HCT116 (cell line): ENCODE measurements around the gene SPIB. TPM values are rescaled to one million over a fixed set of nuclear protein-coding genes. Genes with fewer than 3 reads are reported as not detected.

ENCODE experiments used
- ATAC-seq: fragments of 200-7000 bp; cut with Tn5 transposase; 2 replicates; pipeline ENCODE4 v1.9.1; 2020; ENCODE audit warnings: mild to moderate bottlenecking, moderate library complexity
- BruUV-seq: library from RNA; stranded (reverse); fragments of 400-500 nt; replicated peaks from 2 replicates; lab custom pipeline; 2021; lab: Mats Ljungman, UMichigan
- CTCF ChIA-PET: fragments of 300-600 bp; sonication (Branson Sonifier 250); formaldehyde crosslinking; loops from one replicate; lab custom pipeline; 2021; ENCODE audit warnings: antibody characterized with exemption; lab: Charles Lee
- POLR2A ChIA-PET: fragments of 300-600, 350-600 bp; sonication (Branson Sonifier 250); formaldehyde crosslinking; loops from one replicate; lab custom pipeline; 2021; ENCODE audit warnings: antibody characterized with exemption; lab: Charles Lee
- RAD21 ChIA-PET, 2 experiments: fragments of 300-600 bp; sonication (Branson Sonifier 250); formaldehyde crosslinking; loops; one replicate each; lab custom pipeline; 2023; ENCODE audit warnings: low total read pairs in 2 of 2; ENCODE audit not compliant: uncharacterized antibody in 2 of 2, unreplicated experiment in 2 of 2, low non-redundant PET in 1 of 2; lab: Charles Lee
- DNase-seq: peaks from one replicate; pipeline ENCODE4 v3.0.0-alpha.2; 2010; ENCODE audit warnings: low read depth, low spot score
- H2AFZ ChIP-seq: fragments of 200-600 bp; shearing (Covaris generic), sonication (generic); 2 replicates; pipeline ENCODE4 v1.6.1; 2017; ENCODE audit warnings: low read depth, mixed run types, mixed read lengths, antibody characterized with exemption, low read length; ENCODE audit not compliant: poor library complexity, severe bottlenecking
- H3K27ac ChIP-seq: 2 replicates; pipeline ENCODE4 v1.5.1; 2012; ENCODE audit warnings: low read depth, low read length
- H3K27me3 ChIP-seq: fragments of 200-600 bp; sonication (generic); 2 replicates; pipeline ENCODE4 v1.6.1; 2016; ENCODE audit warnings: mixed run types, low read length, mixed read lengths; ENCODE audit not compliant: insufficient read depth
- H3K36me3 ChIP-seq, 2 experiments: fragments of 200-500 bp in 1 of 2; fragments of 200-600 bp in 1 of 2; sonication (Bioruptor generic) in 1 of 2; sonication (generic) in 1 of 2; 2 replicates each; pipeline versions ENCODE4 v1.5.1 to v1.6.1; 2014 to 2016; ENCODE audit warnings: low read length in 2 of 2, inconsistent platforms in 1 of 2, mixed read lengths in 1 of 2, mixed run types in 1 of 2; ENCODE audit not compliant: insufficient read depth in 2 of 2, control insufficient read depth in 1 of 2
- H3K4me1 ChIP-seq, 2 experiments: fragments of 200-600 bp in 1 of 2; sonication (generic) in 1 of 2; 2 replicates each; pipeline versions ENCODE4 v1.5.1 to v1.6.1; 2012 to 2017; ENCODE audit warnings: low read length in 2 of 2, inconsistent platforms in 1 of 2, mild to moderate bottlenecking in 1 of 2, mixed read lengths in 1 of 2, mixed run types in 1 of 2, moderate library complexity in 1 of 2; ENCODE audit not compliant: insufficient read depth in 2 of 2, control insufficient read depth in 1 of 2
- H3K4me2 ChIP-seq: fragments of 200-600 bp; sonication (generic); 2 replicates; pipeline ENCODE4 v1.6.1; 2017; ENCODE audit warnings: mixed run types, low read length, mixed read lengths
- H3K4me3 ChIP-seq, 2 experiments: fragments of 200-600 bp in 1 of 2; sonication (generic) in 1 of 2; replicated peaks in 1 of 2; 2 replicates each; pipeline ENCODE4 v1.5.1; 2011 to 2016; ENCODE audit warnings: low read length in 2 of 2, control low read depth in 1 of 2, low read depth in 1 of 2, mild to moderate bottlenecking in 1 of 2, mixed read lengths in 1 of 2, mixed run types in 1 of 2
- H3K79me2 ChIP-seq: fragments of 200-600 bp; sonication (generic); 2 replicates; pipeline ENCODE4 v1.6.1; 2017; ENCODE audit warnings: mild to moderate bottlenecking, mixed run types, low read length, moderate library complexity, mixed read lengths; ENCODE audit not compliant: insufficient read depth
- H3K9ac ChIP-seq: fragments of 200-600 bp; sonication (generic); 2 replicates; pipeline ENCODE4 v1.6.1; 2016; ENCODE audit warnings: low read length, mixed read lengths
- H3K9me2 ChIP-seq: fragments of 200-600 bp; sonication (generic), shearing (Covaris generic); 2 replicates; pipeline ENCODE4 v1.6.1; 2017; ENCODE audit warnings: mixed run types, mild to moderate bottlenecking, moderate library complexity; ENCODE audit not compliant: insufficient read depth
- H3K9me3 ChIP-seq, 2 experiments: fragments of 200-500 bp in 1 of 2; fragments of 200-600 bp in 1 of 2; sonication (Bioruptor generic) in 1 of 2; sonication (generic) in 1 of 2; 2 replicates each; pipeline ENCODE4 v1.6.1; 2014 to 2017; ENCODE audit warnings: low read length in 2 of 2, mixed read lengths in 2 of 2, inconsistent platforms in 1 of 2, low read depth in 1 of 2, mild to moderate bottlenecking in 1 of 2, mixed run types in 1 of 2, moderate library complexity in 1 of 2; ENCODE audit not compliant: control insufficient read depth in 1 of 2, insufficient read depth in 1 of 2
- H4K20me1 ChIP-seq: fragments of 200-600 bp; sonication (generic), shearing (Covaris generic); 2 replicates; pipeline ENCODE4 v1.6.1; 2017; ENCODE audit warnings: mixed run types, mild to moderate bottlenecking, moderate library complexity; ENCODE audit not compliant: insufficient read depth
- ATF3 ChIP-seq: IDR thresholded peaks from 2 replicates; pipeline ENCODE4 v1.6.1; 2012
- CEBPB ChIP-seq: IDR thresholded peaks from 2 replicates; pipeline ENCODE4 v1.6.1; 2012; ENCODE audit warnings: low read depth
- ELF1 ChIP-seq: IDR thresholded peaks from 2 replicates; pipeline ENCODE4 v1.6.1; 2012; ENCODE audit warnings: low read depth, borderline replicate concordance
- POLR2A ChIP-seq: IDR thresholded peaks from 2 replicates; pipeline ENCODE4 v1.7.0; 2011; ENCODE audit warnings: borderline replicate concordance; ENCODE audit not compliant: insufficient read depth, insufficient read length; ENCODE audit errors: extremely low read depth
- POLR2AphosphoS5 ChIP-seq: IDR thresholded peaks from 2 replicates; pipeline ENCODE4 v1.6.1; 2011; ENCODE audit warnings: mild to moderate bottlenecking, low read depth, low read length, moderate library complexity
- RAD21 ChIP-seq: IDR thresholded peaks from 2 replicates; pipeline ENCODE4 v1.6.1; 2012; ENCODE audit warnings: low read depth, mild to moderate bottlenecking
- REST ChIP-seq: IDR thresholded peaks from 2 replicates; pipeline ENCODE4 v1.6.1; 2012; ENCODE audit warnings: low read depth
- SP1 ChIP-seq: IDR thresholded peaks from 2 replicates; pipeline ENCODE4 v1.6.1; 2012; ENCODE audit warnings: low read depth
- TCF7L2 ChIP-seq: IDR thresholded peaks from 2 replicates; pipeline ENCODE4 v1.7.0; 2011; ENCODE audit warnings: borderline replicate concordance, inconsistent platforms; ENCODE audit not compliant: insufficient read depth, insufficient read length; ENCODE audit errors: extremely low read depth
- YY1 ChIP-seq: IDR thresholded peaks from 2 replicates; pipeline ENCODE4 v1.6.1; 2011; ENCODE audit warnings: low read length, low read depth, moderate library complexity, mild to moderate bottlenecking; ENCODE audit not compliant: insufficient replicate concordance; ENCODE audit errors: extremely low read depth
- ZNF274 ChIP-seq: fragments of 200-500 bp; sonication (Bioruptor generic); IDR thresholded peaks from 2 replicates; pipeline ENCODE4 v1.6.1; 2014; ENCODE audit warnings: mild to moderate bottlenecking, low read depth, low read length, inconsistent platforms
- intact Hi-C: fragments of 100-400 bp; cut with micrococcal nuclease; formaldehyde crosslinking; loops from 2 replicates; pipeline ENCODE4 v1.10.0; 2022
- total RNA-seq: library from RNA; stranded (reverse); gene quantifications from one replicate; pipeline ENCODE4 v1.2.1, GENCODE V29; 2021; ENCODE audit not compliant: unreplicated experiment

The SPIB gene
- total RNA-seq, 1 experiment from 2014 or later = 0.96 TPM

GRCh38 chr19:50417111-50418081, 1.3 kb upstream of the SPIB start (continued):
- TF ChIP-seq ATF3 (no peak), TCF7L2 (no peak), YY1 (no peak), POLR2AphosphoS5 (no peak), CEBPB (no peak), ZNF274 (no peak), RAD21 (no peak)

GRCh38 chr19:50419022-50419579, 363 bp downstream of the SPIB start:
- Histone ChIP-seq H3K4me2 (no peak overlapping the region), H3K9me3 (no peaks in the 10 kb centered on the region), H2AFZ (no peak overlapping the region), H3K4me3 (no peak overlapping the region), H3K4me1 (no peaks in the 10 kb centered on the region), H4K20me1 (no peaks in the 10 kb centered on the region), H3K9me2 (no peaks in the 10 kb centered on the region), H3K79me2 (no peaks in the 10 kb centered on the region), H3K36me3 (no peaks in the 10 kb centered on the region), H3K9ac (no peak overlapping the region), H3K27me3 (no peaks in the 10 kb centered on the region), H3K27ac (no peak overlapping the region)
- intact Hi-C loops = no loop called here
- TF ChIP-seq ATF3 (no peak), SP1 (no peak), POLR2AphosphoS5 (no peak), POLR2A (no peak), ELF1 (no peak), REST (no peak)
- POLR2A ChIA-PET = no interaction called here
- no peak for DNase-seq
- RAD21 ChIA-PET = no interaction called here
- no TSS peak for BruUV-seq
- ATAC-seq = no peak
- CTCF ChIA-PET = no interaction called here
